Measurements from ENCODE around the gene PRKACA.
"Not testable (repeated sequence)": the region's sequence is repeated elsewhere in the genome, so short reads cannot be mapped to it uniquely, and the experiment has no call there.

The PRKACA gene

DNA sequence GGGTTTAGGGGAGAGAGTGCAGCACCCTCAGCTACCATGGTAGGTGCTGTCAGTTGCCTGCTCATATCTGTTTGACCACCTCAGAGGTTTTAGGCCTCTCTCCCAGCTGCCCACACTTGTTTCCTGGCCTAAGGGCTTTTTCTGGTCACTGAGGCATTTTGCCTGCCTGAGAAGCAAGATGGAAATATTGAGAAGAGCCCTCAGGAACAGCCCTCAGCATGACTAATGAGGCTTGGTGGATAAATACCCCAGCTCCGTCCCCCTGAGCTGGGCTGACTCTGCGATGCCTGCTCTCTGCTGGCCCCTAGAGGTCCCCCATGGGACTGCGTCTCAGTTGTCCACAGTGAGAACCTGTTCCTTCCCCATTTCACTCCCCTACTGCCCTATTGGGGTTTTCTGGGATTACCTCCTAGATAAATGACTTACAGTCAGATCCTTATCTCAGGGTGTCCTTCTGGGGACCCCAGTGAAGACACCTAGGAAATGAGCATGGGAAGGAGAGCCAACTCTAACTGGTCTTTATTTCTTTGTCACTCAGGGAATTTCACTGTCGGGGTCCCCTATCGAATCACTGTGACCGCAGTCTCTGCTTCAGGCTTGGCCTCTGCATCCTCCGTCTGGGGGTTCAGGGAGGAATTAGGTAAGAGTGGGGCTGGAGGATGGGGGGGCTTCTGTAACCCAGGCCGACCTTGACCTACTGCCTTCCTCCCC lies 69.0 kb downstream of the PRKACA start:
- DNase-seq (ENCODE audit: low read depth): peak; percentile 21

DNA sequence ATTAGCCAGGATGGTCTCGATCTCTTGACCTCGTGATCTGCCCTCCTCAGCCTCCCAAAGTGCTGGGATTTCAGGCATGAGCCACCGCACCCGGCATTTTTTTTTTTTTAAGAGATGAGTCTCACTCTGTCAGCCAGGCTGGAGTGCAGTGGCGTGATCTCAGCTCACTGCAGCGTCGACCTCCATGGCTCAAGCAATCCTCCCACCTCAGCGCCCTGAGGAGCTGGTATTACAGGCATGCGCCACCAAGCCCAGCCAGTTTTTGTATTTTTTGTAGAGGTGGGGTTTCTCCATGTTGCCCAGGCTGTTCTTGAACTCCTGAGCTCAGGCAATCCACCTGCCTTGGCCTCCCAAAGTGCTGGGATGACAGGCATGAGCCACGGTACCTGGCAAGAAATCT lies 69.7 kb downstream of the PRKACA start:
- DNase-seq (ENCODE audit: low read depth): not testable (repeated sequence)

DNA sequence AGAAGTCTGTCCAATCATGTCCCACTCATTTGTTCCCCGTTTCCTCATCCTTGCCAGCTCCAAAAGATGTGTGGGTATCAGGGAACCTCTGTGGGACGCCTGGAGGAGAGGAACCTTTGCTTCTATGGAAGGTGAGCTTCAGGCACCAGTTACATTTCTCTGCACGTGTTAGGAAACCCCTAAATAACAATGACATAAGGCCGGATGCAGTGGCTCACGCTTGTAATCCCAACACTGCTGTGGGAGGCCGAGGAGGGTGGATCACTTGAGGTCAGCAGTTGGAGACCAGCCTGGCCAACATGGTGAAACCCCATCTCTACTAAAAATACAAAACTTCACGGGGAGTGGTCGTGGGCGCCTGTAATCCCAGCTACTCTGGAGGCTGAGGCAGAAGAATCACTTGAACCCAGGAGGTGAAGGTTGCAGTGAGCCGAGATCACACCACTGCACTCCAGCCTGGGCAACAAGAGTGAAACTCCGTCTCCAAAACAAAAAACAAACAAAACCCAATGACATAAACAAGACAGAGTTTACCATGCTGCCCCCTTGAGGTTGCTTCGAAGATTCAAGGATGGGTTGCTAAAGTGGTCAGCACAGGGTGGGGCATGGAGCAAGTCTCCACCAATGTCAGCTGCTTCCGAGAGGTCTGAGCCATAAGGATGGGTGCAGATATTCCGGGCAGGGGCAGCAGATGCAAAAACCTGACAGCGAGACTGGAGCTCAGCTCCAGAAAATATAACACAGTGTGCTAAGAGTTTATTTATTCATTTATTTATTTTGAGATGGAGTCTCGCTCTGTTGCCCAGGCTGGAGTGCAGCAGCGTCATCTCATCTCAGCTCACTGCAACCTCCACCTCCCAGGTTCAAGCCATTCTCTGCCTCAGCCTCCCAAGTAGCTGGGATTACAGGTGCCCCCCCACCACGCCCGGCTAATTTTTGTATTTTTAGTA lies 74.6 kb downstream of the PRKACA start:
- DNase-seq (ENCODE audit: low read depth): peak; percentile 65
